ENCODE results near the gene CDH13. TPM values are rescaled to one million over a fixed set of nuclear protein-coding genes. Genes with fewer than 3 reads are reported as not detected.

The CDH13 gene
- total and polyA plus RNA-seq, 2 of the 8 experiments (the other 6 are each of a cell fraction or from before 2014, with no cell fraction given) = 2.3 to 2.4 TPM

DNA sequence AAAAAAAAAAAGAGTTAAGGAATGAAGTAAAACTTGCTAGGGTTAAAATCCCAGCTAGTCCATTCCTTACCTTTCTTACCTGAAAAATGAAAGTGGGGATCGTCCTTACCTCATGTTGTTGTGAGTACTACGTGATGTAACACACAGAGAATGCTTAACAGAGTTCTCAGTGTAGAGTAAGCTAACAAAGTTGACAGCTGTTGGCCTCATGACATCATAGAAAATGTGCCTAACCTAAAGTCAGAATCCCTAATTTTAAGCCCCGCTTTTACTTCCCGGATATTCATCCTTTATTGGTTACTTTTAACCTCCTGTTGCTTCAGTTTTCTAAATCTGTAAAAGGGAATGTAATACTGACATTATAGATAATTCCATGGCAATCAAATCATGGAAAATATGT lies 675.2 kb downstream of the CDH13 start:
- no peaks in the 10 kb centered on the region for H3K36me3 ChIP-seq (ENCODE audit: control insufficient read depth in 2 of 4, insufficient read depth in 4 of 4, low read length in 3 of 4)
- H4K20me1 ChIP-seq (replicated peaks in 1 of 2; ENCODE audit: control insufficient read depth in 1 of 2, insufficient read depth in 2 of 2, low read length in 2 of 2) = no peaks in the 10 kb centered on the region
- H4K91ac ChIP-seq (replicated peaks; ENCODE audit: insufficient read length, low read length) = no peak overlapping the region
- H3K4me3 ChIP-seq (ENCODE audit: extremely low read depth in 1 of 4, insufficient read depth in 2 of 4, low read depth in 3 of 4, low read length in 4 of 4) = no peak overlapping the region
- H2BK12ac ChIP-seq (ENCODE audit: low read depth, low read length) = no peak overlapping the region
- H3K79me1 ChIP-seq (ENCODE audit: low read depth, low read length) = no peaks in the 10 kb centered on the region
- no peak overlapping the region for H3K14ac ChIP-seq (ENCODE audit: insufficient read length)
- no peaks in the 10 kb centered on the region for H3K23me2 ChIP-seq (ENCODE audit: low read depth, low read length)
- DNase-seq (ENCODE audit: low read depth in 1 of 2, low spot score in 2 of 2) (no peak), FAIRE-seq (no peak)
- H2BK15ac ChIP-seq (ENCODE audit: low read length) = no peak overlapping the region
- no peak overlapping the region for H3K27ac ChIP-seq (ENCODE audit: low read depth, low read length)
- no peak overlapping the region for H2AK5ac ChIP-seq (ENCODE audit: low read depth, low read length)
- H4K8ac ChIP-seq (ENCODE audit: extremely low read depth, insufficient read depth, low read length) = no peak overlapping the region
- no peaks in the 10 kb centered on the region for H3K9me3 ChIP-seq (ENCODE audit: insufficient read depth in 2 of 2, low read depth in 1 of 2, low read length in 1 of 2)
- H2BK20ac ChIP-seq (ENCODE audit: low read length) = no peak overlapping the region
- no peak overlapping the region for H3K4me2 ChIP-seq (ENCODE audit: insufficient read depth in 1 of 2, low read depth in 2 of 2, low read length in 2 of 2)
- no peaks in the 10 kb centered on the region for H3K4me1 ChIP-seq (replicated peaks in 1 of 4; ENCODE audit: control insufficient read depth in 3 of 4, insufficient read depth in 4 of 4, low read length in 3 of 4)
- H4K5ac ChIP-seq (ENCODE audit: insufficient read length, low read depth, low read length) = no peak overlapping the region
- H3K56ac ChIP-seq (replicated peaks; ENCODE audit: insufficient read length, low read depth, low read length) = no peak overlapping the region
- no peak for TF ChIP-seq KDM1A (IDR thresholded peaks at IDR 0.05; ENCODE audit: borderline replicate concordance, low read length)
- TF ChIP-seq PHF8 (conservative IDR thresholded peaks at IDR 0.05; ENCODE audit: low read depth, low read length) = no peak
- no peak for TF ChIP-seq SP1 (IDR thresholded peaks at IDR 0.05; ENCODE audit: low read depth, low read length)
- TF ChIP-seq, protein P1, sequence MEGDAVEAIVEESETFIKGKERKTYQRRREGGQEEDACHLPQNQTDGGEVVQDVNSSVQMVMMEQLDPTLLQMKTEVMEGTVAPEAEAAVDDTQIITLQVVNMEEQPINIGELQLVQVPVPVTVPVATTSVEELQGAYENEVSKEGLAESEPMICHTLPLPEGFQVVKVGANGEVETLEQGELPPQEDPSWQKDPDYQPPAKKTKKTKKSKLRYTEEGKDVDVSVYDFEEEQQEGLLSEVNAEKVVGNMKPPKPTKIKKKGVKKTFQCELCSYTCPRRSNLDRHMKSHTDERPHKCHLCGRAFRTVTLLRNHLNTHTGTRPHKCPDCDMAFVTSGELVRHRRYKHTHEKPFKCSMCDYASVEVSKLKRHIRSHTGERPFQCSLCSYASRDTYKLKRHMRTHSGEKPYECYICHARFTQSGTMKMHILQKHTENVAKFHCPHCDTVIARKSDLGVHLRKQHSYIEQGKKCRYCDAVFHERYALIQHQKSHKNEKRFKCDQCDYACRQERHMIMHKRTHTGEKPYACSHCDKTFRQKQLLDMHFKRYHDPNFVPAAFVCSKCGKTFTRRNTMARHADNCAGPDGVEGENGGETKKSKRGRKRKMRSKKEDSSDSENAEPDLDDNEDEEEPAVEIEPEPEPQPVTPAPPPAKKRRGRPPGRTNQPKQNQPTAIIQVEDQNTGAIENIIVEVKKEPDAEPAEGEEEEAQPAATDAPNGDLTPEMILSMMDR (IDR thresholded peaks at IDR 0.05; ENCODE audit: control extremely low read depth in 1 of 3, insufficient read depth in 1 of 3, low read depth in 1 of 3, low read length in 3 of 3) = no peak
- H3K27me3 ChIP-seq (replicated peaks in 1 of 4; ENCODE audit: control insufficient read depth in 3 of 4, extremely low read depth in 1 of 4, insufficient read depth in 3 of 4, low read length in 3 of 4) = no peaks in the 10 kb centered on the region
- no peak overlapping the region for H3K4ac ChIP-seq (replicated peaks; ENCODE audit: insufficient read length, low read depth, low read length)
- POLR2A ChIA-PET (ENCODE audit: partially characterized antibody) = interaction anchor here (0.6 kb wide), 1 partner anchor 23 kb away, joined by 4 read pairs; no protein-coding TSS in a partner anchor
- no peaks in the 10 kb centered on the region for H3K79me2 ChIP-seq (ENCODE audit: control insufficient read depth in 1 of 2, insufficient read depth in 2 of 2, low read length in 2 of 2)
- no peak overlapping the region for H3K23ac ChIP-seq (ENCODE audit: insufficient read length)
- WGBS, 2 experiments (ENCODE audit: extremely low coverage in 1 of 2, insufficient coverage in 1 of 2, insufficient read length in 1 of 2, insufficient replicate concordance in 2 of 2, low coverage in 1 of 2, low lambda C conversion rate in 2 of 2, missing lambda C conversion rate in 1 of 2) = 57% methylated on average over 4 of the region's 4 CpGs; no CpG with 5 or more reads in 1 of the 2 experiments
- no peak overlapping the region for H2BK120ac ChIP-seq (replicated peaks; ENCODE audit: low read depth, low read length)
- no peak overlapping the region for H2AFZ ChIP-seq (ENCODE audit: low read length)
- CTCF ChIA-PET (ENCODE audit: partially characterized antibody) = interaction anchor here (0.7 to 1.9 kb wide), 6 partner anchors 8 to 670 kb away, joined by 3 to 6 read pairs (median 4); no protein-coding TSS in a partner anchor
- H3K9ac ChIP-seq (replicated peaks in 1 of 4; ENCODE audit: extremely low read depth in 1 of 4, low read depth in 3 of 4, low read length in 3 of 4) = no peak overlapping the region
- H2BK5ac ChIP-seq (ENCODE audit: low read depth, low read length) = no peak overlapping the region
- no peak overlapping the region for H3K18ac ChIP-seq (ENCODE audit: extremely low read depth, low read length)
